HL-60 (cell line): ENCODE data around the gene NUP62.
A peak's percentile ranks its signal among the peaks of the same experiment; 100 is the strongest.

ENCODE experiments used
- DNase-seq, 2 experiments: peaks; one replicate each; pipeline ENCODE4 v3.0.0-alpha.2; 2010 to 2020; ENCODE audit warnings: low read depth in 1 of 2, low spot score in 1 of 2
- H3K27ac ChIP-seq: fragments of 250-450 bp; sonication (Bioruptor Pico); replicated peaks from 2 replicates; pipeline ENCODE4 v1.5.1; 2020; ENCODE audit warnings: mild to moderate bottlenecking, moderate library complexity
- H3K27me3 ChIP-seq: fragments of 250-450 bp; sonication (Bioruptor Pico); 2 replicates; pipeline ENCODE4 v1.5.1; 2021; ENCODE audit warnings: mild to moderate bottlenecking, moderate library complexity; ENCODE audit not compliant: insufficient read depth, poor library complexity, severe bottlenecking
- H3K4me3 ChIP-seq: replicated peaks from 2 replicates; pipeline ENCODE4 v1.5.1; 2011; ENCODE audit warnings: mild to moderate bottlenecking, control low read depth, low read length; ENCODE audit not compliant: insufficient read depth
- CTCF ChIP-seq: IDR thresholded peaks from one replicate; pipeline ENCODE4 v1.5.1; 2011; ENCODE audit warnings: low read length, control low read depth, inconsistent platforms; ENCODE audit not compliant: insufficient read depth
- GABPA ChIP-seq: IDR thresholded peaks from 2 replicates; pipeline ENCODE4 v1.6.1; 2012; ENCODE audit warnings: low read depth
- POLR2AphosphoS5 ChIP-seq: IDR thresholded peaks from 2 replicates; pipeline ENCODE4 v1.6.1; 2012; ENCODE audit warnings: low read depth
- REST ChIP-seq: IDR thresholded peaks from 2 replicates; pipeline ENCODE4 v1.6.1; 2012; ENCODE audit warnings: low read depth; ENCODE audit not compliant: insufficient replicate concordance
- SPI1 ChIP-seq: IDR thresholded peaks from 2 replicates; pipeline ENCODE4 v1.6.1; 2012; ENCODE audit warnings: low read depth, mild to moderate bottlenecking, borderline replicate concordance

NUP62 gene

GRCh38 chr19:49891393-49891792, 37.9 kb downstream of the NUP62 start:
- Histone ChIP-seq H3K4me3 (no peak overlapping the region), H3K27ac (no peak overlapping the region), H3K27me3 (no peaks in the 10 kb centered on the region)
- TF ChIP-seq CTCF (no peak), GABPA (no peak), SPI1 (no peak), POLR2AphosphoS5 (no peak), REST (no peak)
- no peak for DNase-seq

GRCh38 chr19:49890349-49891311, 38.7 kb downstream of the NUP62 start:
- DNase-seq: no peak
- no peaks in the 10 kb centered on the region for H3K27me3 ChIP-seq
- no peak for TF ChIP-seq REST
- no peak for TF ChIP-seq CTCF
- no peak overlapping the region for H3K4me3 ChIP-seq
- no peak overlapping the region for H3K27ac ChIP-seq

- peak; percentile 58 to 61 for DNase-seq
- no peak overlapping the region for H3K27ac ChIP-seq
- TF ChIP-seq REST (no peak), POLR2AphosphoS5 (no peak), CTCF (no peak), GABPA (no peak), SPI1 (no peak)
- no peak overlapping the region for H3K4me3 ChIP-seq
- H3K27me3 ChIP-seq: no peaks in the 10 kb centered on the region
These were observed 39.5 kb downstream of the NUP62 start for GRCh38 chr19:49889687-49890348.
